Endodermal cell (in vitro differentiated cells): Measurements from ENCODE around the gene PSMD5. TPM values are rescaled to one million over a fixed set of nuclear protein-coding genes. Genes with fewer than 3 reads are reported as not detected.

Experiments
- DNase-seq: peaks from one replicate; pipeline ENCODE4 v3.0.0-alpha.2; 2017
- H3K27ac ChIP-seq: 2 replicates; pipeline ENCODE4 v1.5.1; 2013; ENCODE audit warnings: mild to moderate bottlenecking, low read depth, low read length, moderate library complexity
- H3K27me3 ChIP-seq: 2 replicates; pipeline ENCODE4 v1.6.1; 2013; ENCODE audit warnings: mild to moderate bottlenecking, low read length, moderate library complexity; ENCODE audit not compliant: insufficient read depth, control insufficient read depth, poor library complexity, severe bottlenecking
- H3K36me3 ChIP-seq: 2 replicates; pipeline ENCODE4 v1.7.0; 2013; ENCODE audit warnings: mild to moderate bottlenecking, low read length, moderate library complexity; ENCODE audit not compliant: control insufficient read depth, insufficient read depth
- H3K4me1 ChIP-seq: one replicate; pipeline ENCODE4 v1.7.0; 2013; ENCODE audit warnings: low read length; ENCODE audit not compliant: control insufficient read depth, insufficient read depth
- H3K4me3 ChIP-seq: 2 replicates; pipeline ENCODE4 v1.5.1; 2013; ENCODE audit warnings: mild to moderate bottlenecking, low read length, moderate library complexity
- H3K9ac ChIP-seq: 2 replicates; pipeline ENCODE4 v1.6.1; 2013; ENCODE audit warnings: mild to moderate bottlenecking, low read length, moderate library complexity; ENCODE audit not compliant: poor library complexity, severe bottlenecking; ENCODE audit errors: extremely low read depth
- H3K9me3 ChIP-seq: 2 replicates; pipeline ENCODE4 v1.6.1; 2013; ENCODE audit warnings: mild to moderate bottlenecking, low read length, moderate library complexity; ENCODE audit not compliant: control insufficient read depth
- H3K27ac Mint-ChIP-seq: 2 replicates; pipeline ENCODE4 v1.8.0; 2020; ENCODE audit warnings: mixed read lengths
- H3K27me3 Mint-ChIP-seq: 2 replicates; pipeline ENCODE4 v1.8.0; 2021; ENCODE audit warnings: mild to moderate bottlenecking, mixed read lengths; ENCODE audit not compliant: insufficient read depth
- H3K36me3 Mint-ChIP-seq: 2 replicates; pipeline ENCODE4 v1.8.0; 2020; ENCODE audit warnings: low read depth, mixed read lengths
- H3K4me1 Mint-ChIP-seq: 2 replicates; pipeline ENCODE4 v1.8.0; 2020; ENCODE audit warnings: mixed read lengths
- H3K4me3 Mint-ChIP-seq: 2 replicates; pipeline ENCODE4 v1.8.0; 2020; ENCODE audit warnings: mild to moderate bottlenecking, moderate library complexity, mixed read lengths
- H3K9me3 Mint-ChIP-seq: 2 replicates; pipeline ENCODE4 v1.8.0; 2020; ENCODE audit warnings: mild to moderate bottlenecking, mixed read lengths
- WGBS, 2 experiments: methylation state at CpG; one replicate each; pipeline versions ENCODE4 v1.1.5 to v1.1.7; 2013; ENCODE audit warnings: missing lambda C conversion rate in 2 of 2, mixed read lengths in 1 of 2; ENCODE audit not compliant: insufficient coverage in 1 of 2, insufficient read length in 1 of 2; 5-methylcytosine and 5-hydroxymethylcytosine counted together
- total RNA-seq, 2 donors: library from RNA; stranded (reverse); fragmentation: NEBNext Ultra II Directional in 1 of 2; extraction: Animal tissue kit (Norgen Biotek cat#: 25700) in 1 of 2; gene quantifications; 2 replicates in 1 of 2; 3 replicates in 1 of 2; pipeline ENCODE4 v1.2.1, GENCODE V29; 2021
- TF ChIP-seq, protein P1 (sequence below): fragments of 200-600 bp; sonication (generic); conservative IDR thresholded peaks from 2 replicates; pipeline ENCODE4 v1.5.0; 2021; ENCODE audit warnings: antibody characterized with exemption, mild to moderate bottlenecking

PSMD5 gene
- total RNA-seq, 2 donors from 2014 or later, result 21.8 to 52.7 TPM

DNA sequence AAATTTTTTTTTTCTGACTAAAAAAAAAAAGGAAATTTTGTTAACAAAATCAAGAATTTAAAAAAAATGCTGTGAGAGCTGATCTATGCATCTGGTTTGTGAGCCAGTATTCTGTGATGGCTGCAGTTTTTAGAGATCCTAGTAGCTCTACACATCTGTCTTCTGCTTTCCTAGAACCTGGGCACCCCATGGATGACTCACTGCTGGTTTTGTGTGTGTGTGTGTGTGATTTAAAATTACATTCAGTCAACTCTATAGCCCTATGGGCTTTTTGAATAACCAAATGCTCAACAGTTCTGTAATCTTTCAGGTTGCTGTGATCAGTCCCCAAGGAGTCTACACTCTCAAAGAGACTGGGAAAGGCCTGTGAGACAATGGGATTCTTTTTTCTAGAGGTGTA is 2.5 kb upstream of the PSMD5 start:
- no peak overlapping the region for H3K27ac Mint-ChIP-seq
- peaks cover 26% of the 10 kb centered on the region for H3K36me3 ChIP-seq
- no peak overlapping the region for H3K9ac ChIP-seq
- peaks cover 4% of the 10 kb centered on the region for H3K9me3 Mint-ChIP-seq
- H3K4me1 ChIP-seq, result peaks cover 14% of the 10 kb centered on the region
- H3K4me1 Mint-ChIP-seq, result peaks cover 33% of the 10 kb centered on the region
- no peaks in the 10 kb centered on the region for H3K9me3 ChIP-seq
- H3K27me3 ChIP-seq, result no peaks in the 10 kb centered on the region
- H3K27ac ChIP-seq, result no peak overlapping the region
- no peak for DNase-seq
- TF ChIP-seq, protein P1, sequence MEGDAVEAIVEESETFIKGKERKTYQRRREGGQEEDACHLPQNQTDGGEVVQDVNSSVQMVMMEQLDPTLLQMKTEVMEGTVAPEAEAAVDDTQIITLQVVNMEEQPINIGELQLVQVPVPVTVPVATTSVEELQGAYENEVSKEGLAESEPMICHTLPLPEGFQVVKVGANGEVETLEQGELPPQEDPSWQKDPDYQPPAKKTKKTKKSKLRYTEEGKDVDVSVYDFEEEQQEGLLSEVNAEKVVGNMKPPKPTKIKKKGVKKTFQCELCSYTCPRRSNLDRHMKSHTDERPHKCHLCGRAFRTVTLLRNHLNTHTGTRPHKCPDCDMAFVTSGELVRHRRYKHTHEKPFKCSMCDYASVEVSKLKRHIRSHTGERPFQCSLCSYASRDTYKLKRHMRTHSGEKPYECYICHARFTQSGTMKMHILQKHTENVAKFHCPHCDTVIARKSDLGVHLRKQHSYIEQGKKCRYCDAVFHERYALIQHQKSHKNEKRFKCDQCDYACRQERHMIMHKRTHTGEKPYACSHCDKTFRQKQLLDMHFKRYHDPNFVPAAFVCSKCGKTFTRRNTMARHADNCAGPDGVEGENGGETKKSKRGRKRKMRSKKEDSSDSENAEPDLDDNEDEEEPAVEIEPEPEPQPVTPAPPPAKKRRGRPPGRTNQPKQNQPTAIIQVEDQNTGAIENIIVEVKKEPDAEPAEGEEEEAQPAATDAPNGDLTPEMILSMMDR, result no peak
- H3K36me3 Mint-ChIP-seq, result peaks cover 7% of the 10 kb centered on the region
- no peak overlapping the region for H3K4me3 Mint-ChIP-seq
- peaks cover 3% of the 10 kb centered on the region for H3K27me3 Mint-ChIP-seq
- H3K4me3 ChIP-seq, result no peak overlapping the region

DNA sequence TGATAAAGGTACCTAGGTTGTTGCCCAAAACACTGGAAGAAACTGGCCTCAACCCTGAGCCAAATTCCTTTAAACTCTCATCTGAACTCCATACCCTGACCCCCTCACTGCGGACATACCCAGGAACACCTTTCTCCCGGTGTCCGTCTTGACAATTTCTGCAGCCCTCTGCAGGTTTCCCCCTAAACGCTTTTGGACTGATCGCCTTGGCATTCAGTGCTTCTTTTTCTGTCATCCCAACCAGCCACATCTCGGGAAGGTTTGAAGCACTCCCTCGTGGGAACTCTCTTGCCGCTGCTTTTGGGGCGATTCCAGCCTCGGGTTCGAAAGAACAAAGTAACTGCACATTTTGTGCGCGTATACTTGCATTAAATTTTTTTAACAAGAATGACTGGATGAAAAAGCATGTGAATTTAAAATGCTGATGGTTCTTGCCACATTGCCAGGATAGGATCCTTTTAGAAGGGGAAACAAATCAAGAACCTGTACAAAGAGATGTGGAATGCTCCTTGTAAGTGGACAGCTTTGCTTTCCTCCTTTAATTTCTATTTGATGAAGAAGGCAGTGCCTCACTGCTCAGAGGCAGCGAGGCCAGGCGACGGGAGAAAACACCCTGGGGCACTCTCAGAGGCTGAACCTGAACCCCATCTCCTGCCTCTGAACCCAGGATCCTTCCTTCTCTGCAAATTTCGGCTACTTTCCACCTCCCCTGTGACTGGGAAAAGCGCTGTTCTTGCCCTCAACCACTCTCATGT is 615 bp downstream of the PSMD5 start:
- peak overlapping the region; percentile 96 for H3K9ac ChIP-seq

DNA sequence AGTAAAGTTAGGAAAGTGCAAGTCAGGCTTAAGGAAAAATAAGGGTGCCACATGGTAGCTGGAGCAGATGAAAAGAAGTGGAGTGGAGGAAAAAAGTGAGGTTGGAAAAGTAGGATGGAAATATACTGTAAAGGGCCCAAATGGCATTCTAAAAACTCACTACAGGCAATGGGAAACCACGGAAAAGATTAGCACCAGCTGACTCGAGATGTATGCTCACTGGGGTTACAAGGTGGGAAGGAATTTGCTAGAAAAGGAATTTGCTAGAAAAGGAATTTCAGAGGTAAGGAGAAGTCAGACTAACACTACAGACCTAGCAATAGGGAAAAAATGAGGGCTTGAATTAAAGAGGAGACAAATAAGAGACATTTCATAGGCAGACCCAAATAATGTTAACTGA is 3.6 kb downstream of the PSMD5 start:
- no peak overlapping the region for H3K27ac ChIP-seq
- DNase-seq, result no peak

More for the DNA sequence above, 615 bp downstream of the PSMD5 start:
- Histone ChIP-seq H3K36me3 (peaks cover 36% of the 10 kb centered on the region), H3K27ac (peak overlapping the region; percentile 74), H3K27me3 (no peaks in the 10 kb centered on the region), H3K4me3 (peak overlapping the region; percentile 96), H3K4me1 (peaks cover 7% of the 10 kb centered on the region), H3K9me3 (no peaks in the 10 kb centered on the region)
- DNase-seq, result no peak
- Mint-ChIP-seq H3K4me1 (peaks cover 33% of the 10 kb centered on the region), H3K27me3 (peaks cover 3% of the 10 kb centered on the region), H3K36me3 (peaks cover 14% of the 10 kb centered on the region), H3K4me3 (peak overlapping the region; percentile 91), H3K27ac (peak overlapping the region; percentile 97), H3K9me3 (peaks cover 4% of the 10 kb centered on the region)
- 28% methylated on average over 18 of the region's 18 CpGs for WGBS, 2 experiments
- TF ChIP-seq, protein P1, result no peak

More for the DNA sequence above, 3.6 kb downstream of the PSMD5 start:
- Mint-ChIP-seq H3K27me3 (peaks cover 3% of the 10 kb centered on the region), H3K4me1 (peaks cover 17% of the 10 kb centered on the region), H3K4me3 (no peak overlapping the region), H3K27ac (peak overlapping the region; percentile 62), H3K9me3 (peaks cover 1% of the 10 kb centered on the region), H3K36me3 (peaks cover 27% of the 10 kb centered on the region)
- Histone ChIP-seq H3K27me3 (no peaks in the 10 kb centered on the region), H3K36me3 (peaks cover 39% of the 10 kb centered on the region), H3K9ac (no peak overlapping the region), H3K9me3 (no peaks in the 10 kb centered on the region), H3K4me1 (no peaks in the 10 kb centered on the region), H3K4me3 (peak overlapping the region; percentile 22)
- TF ChIP-seq, protein P1, result no peak
- WGBS, 2 experiments, result 66 to 73% methylated on average over 2 of the region's 2 CpGs
